ENCODE measurements around the gene PEX26.

DNA sequence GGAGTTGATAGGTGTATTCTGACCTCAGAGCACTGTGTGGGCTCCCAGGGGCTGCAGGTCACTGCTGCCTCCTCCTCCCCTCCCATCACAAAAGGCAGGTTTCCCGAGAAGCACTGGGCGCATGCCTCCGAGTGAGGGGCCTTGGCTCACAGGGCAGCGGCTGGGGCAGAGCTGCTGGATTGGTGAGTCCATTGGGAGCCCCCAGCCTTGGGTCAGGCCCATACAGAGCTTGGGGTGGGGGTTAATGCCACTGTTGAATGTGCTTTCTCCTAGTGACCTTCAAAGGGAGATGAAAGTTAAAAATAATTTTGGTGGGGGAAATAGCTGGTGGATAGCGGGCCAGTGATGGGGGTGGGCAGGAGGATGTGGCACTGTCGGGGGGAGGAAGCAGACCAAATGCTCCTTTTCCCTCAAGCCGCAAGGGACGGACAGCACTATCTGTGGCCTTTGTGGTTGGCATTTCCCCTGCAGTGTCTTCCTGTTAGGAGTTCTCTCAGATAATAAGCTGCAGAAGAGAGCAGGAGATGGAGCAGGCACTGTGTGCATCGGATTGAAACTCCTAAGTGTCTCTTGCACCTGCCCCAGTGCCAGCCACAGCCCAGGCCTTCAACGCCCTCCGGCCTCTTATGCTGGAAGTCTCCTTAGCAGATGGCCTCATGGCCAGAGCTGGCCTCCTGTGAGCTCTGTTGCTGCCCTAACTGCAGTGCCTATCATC, 36.0 kb downstream of the PEX26 start:
- TF ChIP-seq GATA2 (IDR thresholded peaks at IDR 0.05; ENCODE audit: low read depth, low read length) = no peak
- no peak for TF ChIP-seq GATA3 (IDR thresholded peaks at IDR 0.05; ENCODE audit: low read depth, low read length)

Data from SH-SY5Y (cell line).